IPS-NIHi7 (cell line): ENCODE data around the gene DAAM2.

Experiments
- DNase-seq: peaks from one replicate; pipeline ENCODE4 v3.0.0; 2012; ENCODE audit warnings: mixed read lengths; ENCODE audit errors: extremely low spot score

Gene DAAM2

DNA sequence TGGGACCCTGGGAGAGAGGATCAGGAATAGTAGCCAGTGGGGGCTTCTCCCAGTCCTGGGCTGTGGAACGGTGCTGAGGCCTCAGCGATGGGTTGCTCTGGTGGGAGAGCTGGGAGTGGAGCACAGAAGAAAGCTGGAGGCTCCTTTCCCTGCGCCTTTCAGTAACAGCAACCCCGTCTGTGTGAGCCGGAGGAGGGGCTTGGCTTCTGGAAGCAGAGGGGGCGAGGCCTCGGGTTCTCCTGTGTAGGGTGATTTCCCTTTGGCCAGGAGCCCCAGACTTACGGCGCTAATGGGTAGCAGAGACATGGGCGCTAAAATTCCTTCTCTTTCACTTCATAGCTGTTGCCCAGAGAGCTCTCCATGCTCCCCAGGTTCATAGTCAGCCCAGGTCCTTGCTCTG lies 55.0 kb downstream of the DAAM2 start:
- DNase-seq = peak; percentile 50

DNA sequence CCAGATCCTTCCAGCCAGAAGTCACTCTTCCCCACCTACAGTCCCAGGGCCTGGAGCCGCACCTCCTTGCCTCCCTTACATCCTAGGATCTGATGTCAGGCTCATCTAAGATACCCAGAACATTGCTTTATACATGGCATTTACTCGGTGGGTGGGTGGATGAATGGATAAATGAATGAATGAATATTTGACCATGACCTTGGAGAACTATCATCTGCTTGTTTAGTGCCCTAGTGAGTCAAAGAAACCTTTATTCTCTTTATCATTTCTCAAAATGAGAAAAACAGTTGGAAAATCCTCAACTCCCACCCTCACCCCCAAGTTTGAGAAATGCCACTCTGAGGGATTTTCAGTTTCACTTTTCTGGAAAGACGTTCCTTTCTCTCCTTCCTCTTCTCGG lies 56.0 kb downstream of the DAAM2 start:
- no peak for DNase-seq

DNA sequence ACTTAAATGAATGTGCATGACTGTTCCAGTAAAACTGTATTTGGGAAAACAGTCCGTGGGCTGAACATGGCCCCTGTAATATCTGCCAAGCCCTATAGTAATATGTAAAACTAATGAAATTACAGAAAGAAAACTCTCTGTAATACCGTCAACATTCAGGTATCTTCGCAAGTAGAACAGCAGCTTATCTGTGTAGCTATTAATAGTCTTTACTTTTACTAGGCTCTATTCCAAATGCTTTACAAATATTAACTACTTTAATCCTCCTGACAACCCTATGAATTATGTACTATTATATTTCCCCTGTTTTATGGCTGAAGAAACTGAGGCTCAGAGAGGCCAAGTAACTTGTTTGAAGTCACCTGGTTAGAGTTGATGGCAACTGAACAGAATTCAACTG lies 57.1 kb downstream of the DAAM2 start:
- no peak for DNase-seq

DNA sequence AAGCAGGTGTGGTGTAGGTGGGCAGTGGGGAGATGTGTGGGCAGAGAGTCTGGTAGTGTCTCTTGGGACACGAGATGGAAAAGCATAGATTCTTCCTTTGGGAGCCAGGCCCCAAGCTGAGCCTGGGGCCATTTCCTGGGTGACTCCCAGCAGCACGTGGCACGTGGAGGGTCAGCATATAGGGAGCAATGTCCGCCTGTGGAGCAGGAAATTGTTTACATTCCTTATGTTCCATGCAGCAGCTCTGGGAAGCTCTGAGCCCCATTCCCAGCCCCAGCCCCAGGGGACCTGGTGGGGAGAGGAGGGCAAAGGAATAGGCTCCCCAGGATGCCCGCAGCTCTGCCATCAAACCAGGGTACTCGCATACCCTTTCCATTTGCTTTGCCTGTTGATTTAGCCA lies 57.6 kb downstream of the DAAM2 start:
- no peak for DNase-seq

DNA sequence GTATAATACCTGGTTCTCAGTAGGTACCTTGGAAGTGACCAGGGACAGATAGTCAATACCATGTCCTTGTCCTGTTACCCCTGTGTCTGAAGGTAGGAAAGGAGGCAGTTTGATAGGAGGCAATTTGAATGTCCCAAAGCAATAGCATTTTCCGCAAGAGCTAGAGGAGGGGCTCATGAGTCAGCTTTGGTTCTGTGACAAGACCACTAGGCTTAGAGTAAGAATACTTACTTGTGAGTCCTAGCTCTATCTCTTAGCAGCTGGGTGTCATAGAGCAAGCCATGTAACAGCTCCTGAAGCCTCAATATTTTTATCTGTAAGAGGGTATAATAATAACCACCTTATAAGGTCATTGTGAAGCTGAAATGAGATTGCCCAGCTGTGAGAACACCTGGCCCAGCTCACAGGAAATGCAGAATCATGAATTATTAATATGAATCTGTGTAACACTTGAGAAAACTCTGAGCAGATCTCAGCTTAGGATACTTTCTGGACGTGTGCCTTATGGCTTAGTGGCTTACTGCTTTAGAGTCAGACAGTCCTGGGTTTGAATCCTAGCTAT lies 58.6 kb downstream of the DAAM2 start:
- DNase-seq = no peak

DNA sequence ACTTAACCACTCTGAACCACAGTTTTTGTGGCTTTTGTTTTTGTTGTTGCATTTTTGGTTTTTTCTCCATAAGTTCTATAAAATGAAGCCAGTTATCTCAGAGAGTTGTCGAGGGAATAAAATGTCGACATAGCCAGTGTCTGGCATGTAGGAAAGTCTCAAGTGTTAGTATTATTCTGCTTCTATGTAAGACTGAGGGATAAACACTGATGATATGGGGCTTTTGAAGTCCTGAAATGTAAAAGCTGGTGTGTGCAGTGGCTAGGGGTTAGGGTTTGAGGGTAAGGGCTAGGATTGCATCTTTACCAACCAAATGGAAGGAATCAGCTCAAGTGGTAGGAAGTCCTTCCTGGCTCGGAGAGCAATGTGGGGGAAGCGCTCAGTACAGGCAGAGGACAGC lies 59.2 kb downstream of the DAAM2 start:
- DNase-seq = no peak

DNA sequence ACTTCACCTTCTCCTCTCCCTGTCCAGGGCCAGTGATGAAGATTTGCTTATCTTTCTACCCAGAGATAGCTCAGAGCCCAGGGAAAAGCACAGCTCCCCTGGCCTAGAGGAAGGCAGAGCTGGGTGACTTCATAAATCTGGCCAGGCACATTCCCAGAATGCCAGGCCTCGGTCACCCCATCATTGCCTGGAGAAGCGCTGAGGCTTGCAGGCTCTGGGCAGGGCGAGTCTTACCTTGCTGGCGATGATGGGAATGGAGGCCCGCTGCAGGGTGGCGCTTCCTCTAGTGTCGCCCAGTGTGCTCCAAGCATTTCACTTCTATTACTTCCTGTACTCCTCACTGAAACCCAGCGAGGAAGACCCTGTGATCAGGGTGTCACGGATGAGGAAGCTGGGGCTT lies 60.1 kb downstream of the DAAM2 start:
- DNase-seq = no peak

DNA sequence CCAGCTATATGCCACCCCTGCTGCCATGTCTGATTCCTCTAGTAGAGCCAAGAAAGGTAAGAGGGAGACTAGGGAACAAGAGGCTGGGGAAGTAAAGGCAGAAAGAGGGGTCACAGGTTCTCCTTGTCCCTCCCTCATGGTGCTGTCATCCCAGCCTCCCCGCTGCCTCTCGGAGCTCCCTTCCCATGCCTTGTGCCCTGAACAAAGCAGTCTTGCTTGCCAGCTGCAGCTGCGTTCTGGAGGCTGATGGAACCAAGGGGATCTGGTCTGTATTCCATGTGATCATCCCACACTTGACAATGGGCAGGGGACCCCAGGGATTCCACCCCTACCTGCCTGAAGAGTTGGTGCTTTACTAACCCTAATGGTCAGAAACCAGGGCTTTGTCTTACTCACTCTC lies 61.4 kb downstream of the DAAM2 start:
- no peak for DNase-seq

DNA sequence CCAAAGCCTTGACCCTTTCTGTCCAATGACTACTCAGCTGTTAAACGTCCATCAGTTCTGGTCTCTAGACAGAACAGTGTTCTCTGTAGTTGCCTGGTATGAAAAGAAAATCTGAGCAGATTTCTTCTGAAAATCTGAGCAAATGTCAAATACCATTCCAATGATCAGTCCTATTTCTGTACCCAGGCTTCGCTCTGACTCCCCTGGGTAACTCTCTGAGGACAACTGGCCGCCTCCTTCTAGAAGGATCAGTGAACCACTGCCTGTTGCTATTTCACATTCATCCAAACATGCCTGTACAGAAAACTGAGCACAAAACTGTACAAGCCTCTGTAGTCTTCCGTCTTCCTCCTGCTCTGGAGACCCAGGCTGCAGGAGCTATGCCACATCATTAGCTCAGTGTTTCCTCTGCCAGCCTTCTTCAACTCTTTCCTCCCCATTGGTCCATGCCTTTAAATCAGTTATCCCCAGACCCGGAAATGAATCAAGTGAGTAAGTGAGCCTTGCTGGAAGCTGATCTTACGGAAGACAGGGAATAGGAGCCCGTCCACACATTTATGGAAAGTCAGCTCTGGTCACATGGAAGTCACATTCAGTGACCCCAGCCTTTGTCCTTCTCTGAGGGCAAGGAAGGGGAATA lies 63.3 kb downstream of the DAAM2 start:
- DNase-seq = no peak

DNA sequence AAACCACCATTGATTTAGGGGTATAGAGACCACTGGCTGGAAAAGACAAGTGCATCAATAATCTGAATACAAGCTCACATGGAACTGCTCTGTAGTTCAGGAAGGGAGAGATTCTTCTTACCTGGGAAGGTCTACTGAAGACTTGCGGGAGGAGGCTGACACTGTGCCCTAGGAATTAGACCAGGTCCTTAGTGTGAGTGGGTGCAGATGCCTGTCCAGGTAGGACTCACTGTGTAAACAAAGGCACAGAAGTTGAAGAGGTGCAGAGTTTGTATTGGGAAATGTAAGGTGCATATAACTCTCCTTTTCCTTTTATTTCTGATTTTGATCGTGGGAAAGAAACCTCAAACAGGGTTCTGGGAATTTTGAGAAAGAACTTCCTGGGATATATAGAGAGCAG lies 66.8 kb downstream of the DAAM2 start:
- DNase-seq = no peak

DNA sequence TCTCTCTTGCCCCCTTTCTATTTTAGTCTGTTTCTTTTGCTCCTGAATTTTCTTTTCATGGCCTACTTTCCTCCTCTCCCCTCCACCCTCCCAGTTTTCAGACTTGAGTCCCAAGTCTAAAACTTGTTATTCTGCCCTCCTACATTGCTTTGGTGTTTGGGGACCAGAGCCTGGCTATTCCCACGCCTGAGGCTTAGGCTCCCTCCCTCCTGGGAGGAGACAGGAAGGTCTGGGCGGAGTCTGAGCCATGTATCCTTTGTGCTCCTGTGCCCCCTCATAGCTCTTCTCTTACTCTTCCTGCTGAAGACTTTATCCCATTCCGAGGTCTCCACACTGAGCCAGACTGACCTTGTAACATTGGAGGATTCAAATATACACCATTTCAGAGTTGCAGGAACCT lies 69.5 kb downstream of the DAAM2 start:
- DNase-seq = peak; percentile 66

DNA sequence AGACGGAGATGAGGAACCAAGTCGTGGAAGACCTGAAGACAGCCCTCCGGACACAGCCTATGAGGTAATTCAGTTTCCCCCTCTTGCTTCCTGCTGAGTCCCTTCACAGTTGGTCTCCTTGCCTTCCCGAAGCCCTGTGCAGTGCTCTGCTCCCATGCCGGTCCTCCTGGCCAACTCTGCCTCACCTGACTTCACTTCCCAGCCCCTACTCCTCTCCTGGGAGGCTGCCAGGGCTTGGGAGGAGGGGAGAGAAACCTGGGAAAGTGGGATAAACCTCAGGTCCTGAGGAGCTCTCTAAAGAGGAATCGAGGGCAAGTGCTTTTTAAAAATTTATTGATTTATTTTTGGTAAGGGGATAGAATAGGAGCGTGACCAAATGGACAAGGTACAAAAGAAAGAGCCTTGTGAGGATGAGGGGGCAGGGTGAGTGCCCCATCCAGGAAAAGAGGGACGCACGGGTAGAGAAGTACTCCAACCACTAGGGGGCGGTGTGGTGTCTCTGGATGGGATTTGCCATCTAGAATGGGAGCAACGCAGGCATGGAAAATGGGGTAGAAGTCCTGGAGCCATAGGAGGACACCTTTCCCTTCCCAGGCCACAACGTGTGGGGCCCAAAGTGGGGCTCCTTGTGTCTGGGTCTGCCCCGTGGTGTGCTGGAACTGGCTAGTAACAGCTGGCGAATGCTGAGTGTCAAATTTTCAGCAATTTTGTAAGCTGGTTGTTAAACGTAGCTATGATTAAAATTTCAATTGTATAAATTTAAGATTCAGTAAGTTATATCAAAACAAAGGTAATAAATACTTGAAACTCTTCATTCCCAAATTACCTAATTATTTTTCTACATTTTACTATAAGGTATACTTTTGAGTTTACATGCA lies 73.1 kb downstream of the DAAM2 start:
- peak; percentile 88 for DNase-seq

DNA sequence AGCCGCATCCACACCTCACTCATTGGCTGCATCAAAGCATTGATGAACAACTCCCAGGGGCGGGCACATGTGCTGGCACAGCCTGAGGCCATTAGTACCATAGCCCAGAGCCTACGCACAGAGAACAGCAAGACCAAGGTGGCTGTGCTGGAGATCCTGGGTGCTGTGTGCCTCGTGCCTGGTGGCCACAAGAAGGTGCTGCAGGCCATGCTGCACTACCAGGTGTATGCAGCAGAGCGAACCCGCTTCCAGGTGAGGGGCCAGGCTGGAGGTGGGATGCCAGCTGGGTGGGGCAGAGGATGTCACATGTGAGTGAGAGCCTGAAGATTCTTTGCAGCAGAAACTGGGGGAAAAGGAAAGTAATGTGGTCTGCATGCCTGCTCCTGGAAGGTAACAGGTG lies 75.4 kb downstream of the DAAM2 start:
- peak; percentile 69 for DNase-seq

DNA sequence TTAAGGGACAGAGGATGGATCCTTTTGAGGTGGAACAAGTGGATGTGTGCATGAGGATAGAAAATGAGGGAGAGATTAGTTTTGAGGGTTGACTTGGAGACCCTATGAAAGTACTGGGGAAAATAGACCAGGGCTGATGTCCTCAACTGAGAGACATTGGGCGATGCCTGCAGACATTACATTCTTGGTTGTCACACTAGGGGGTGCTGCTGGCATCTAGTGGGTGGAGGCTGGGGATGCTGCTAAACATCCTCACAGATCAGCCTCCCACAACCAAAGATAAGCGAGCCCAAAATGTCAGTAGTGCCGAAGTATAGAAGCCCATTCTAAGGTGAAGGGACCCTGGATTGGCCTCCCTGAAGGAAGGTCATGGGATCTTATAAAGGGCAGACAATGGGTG lies 78.8 kb downstream of the DAAM2 start:
- DNase-seq = no peak

DNA sequence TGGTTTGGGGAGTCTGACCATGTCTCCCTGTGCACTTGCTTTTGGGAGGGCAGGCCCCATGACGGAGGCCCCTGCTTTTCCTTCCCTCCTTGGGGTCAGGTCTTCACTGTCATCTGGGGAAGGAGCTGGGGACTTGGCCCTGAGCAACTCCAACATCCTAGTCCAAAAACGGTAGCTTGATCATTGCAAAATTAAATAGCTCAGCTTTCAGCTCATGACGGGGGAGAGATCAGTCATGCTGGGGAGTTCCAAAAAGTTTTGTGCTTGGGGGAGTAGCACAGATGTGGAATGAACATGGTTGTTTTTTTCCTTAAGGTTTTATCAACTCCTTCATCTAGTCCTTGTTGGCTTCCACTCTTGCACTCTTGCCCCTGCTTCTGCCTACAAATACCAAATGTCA lies 81.3 kb downstream of the DAAM2 start:
- no peak for DNase-seq

DNA sequence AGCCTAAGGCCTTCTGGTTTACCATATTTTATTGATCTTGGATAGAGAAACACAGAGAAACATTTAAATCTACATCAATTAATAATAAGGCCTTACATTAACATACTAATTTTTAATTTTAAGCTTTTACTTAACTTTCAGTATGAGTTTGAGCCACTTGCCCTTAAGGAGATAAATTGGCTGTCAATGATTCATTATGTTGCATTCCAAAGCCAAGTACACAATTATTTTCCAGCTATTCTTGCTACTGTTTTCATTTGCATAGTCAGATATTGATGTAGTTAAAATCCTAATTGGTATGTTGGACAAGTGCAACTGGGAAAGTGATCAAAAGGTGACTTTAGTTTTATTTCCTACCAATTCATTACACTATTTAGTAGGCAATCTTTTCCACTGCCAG lies 83.9 kb downstream of the DAAM2 start:
- DNase-seq = no peak

DNA sequence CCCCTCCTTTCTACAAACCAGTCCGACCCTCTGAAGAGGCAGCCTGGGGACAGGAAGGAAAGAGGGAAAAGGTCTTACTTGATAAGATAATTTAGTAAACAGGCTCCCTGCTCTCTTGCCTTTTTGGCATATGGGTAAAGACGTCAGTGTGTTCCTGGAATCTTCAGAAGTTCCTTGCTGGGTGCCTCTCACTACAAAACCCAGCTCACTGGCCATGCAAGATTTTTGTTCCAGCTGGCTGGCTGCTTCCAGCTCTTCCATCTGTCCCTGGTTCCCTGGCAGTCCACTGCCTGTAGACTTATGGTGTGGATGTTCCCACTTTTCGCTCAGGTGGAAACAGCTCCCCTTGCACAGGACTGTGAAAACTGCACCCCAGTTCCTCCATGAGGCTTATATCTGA lies 84.7 kb downstream of the DAAM2 start:
- no peak for DNase-seq

DNA sequence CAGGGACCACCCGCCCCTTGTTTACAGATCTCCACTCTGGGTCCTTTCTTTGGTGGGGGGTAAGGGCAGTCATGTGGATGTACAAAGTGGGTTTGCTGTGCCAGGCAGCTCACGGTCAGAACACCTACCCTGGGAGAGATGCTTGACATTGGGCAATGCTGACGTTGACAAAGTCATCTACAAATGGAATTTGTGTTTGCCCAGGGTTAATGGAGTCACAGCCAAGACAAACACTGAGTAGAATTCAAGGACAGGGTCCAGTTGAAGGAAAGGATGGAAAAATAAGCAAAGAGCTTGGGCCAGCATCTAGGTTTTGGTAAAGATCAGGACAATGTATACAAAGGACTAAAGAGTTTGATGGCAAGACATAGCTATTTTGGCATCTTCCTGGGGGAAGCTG lies 87.4 kb downstream of the DAAM2 start:
- DNase-seq = no peak

DNA sequence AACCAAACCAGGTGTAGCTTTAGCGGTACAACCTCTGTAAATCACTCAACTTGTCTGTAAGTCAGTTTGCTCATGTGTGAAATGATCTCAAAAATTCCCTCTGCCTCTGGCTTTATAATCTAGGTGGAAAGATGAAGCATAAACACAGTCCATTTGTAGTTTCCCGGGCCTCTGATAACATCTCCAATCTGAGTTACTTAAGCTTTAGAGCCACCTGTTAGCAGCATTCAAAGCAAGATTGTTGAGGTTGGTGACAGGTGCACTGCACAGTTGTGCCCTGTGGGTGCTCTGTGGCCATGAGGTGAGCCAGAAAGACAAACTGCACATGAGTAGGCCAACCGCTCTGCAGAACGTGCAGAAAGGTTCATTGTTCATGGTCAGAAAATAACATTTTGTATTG lies 88.4 kb downstream of the DAAM2 start:
- no peak for DNase-seq

DNA sequence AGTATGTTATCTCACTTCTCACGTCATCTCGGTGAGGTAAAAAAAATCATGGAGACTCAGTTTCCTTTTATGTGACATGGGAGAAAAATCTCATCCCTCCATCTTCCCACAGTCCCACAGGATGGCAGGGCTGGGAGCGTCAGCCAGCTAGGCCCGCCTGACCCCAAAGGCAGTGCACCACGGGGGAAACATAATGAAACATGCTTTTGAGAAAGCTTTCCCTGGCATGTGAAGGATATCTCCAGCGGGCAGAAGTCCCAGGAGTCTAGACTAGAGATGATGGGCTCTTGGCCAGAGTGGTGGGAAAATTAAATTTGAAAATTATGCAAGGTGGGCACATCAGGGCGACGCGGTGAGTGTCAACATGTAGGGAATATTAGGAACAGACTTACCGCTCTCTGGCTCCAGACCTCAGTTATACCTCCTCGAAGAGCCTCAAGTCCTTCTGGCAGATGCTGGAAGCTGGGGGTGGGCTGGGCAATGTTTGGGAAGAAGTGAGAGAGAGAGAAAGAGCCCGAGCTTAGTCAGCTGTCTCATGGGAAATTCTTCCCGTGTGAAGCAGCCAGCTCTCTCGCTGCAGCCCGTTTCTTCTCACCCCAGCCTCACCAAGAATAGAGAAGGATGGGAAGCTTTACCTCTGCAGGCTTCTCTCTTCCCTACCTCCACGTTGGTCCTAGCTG lies 89.8 kb downstream of the DAAM2 start:
- no peak for DNase-seq

DNA sequence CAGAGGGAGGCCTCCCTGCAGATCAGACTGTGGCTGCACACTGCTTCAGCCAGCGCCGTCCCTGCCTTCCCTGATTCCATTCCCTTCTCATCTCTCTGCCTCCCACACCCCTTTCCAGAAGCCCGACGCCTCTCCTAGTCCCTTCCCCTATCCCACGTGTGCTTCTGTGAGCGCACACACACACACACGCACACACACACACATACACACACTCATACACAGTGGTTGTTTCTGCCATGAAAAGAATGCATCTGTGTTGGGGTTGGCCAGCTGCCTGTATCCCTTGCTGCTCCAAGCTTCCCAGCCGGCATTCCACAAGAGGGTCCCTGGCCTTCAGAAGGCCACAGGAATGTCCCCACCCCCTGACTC lies 90.3 kb downstream of the DAAM2 start:
- no peak for DNase-seq

DNA sequence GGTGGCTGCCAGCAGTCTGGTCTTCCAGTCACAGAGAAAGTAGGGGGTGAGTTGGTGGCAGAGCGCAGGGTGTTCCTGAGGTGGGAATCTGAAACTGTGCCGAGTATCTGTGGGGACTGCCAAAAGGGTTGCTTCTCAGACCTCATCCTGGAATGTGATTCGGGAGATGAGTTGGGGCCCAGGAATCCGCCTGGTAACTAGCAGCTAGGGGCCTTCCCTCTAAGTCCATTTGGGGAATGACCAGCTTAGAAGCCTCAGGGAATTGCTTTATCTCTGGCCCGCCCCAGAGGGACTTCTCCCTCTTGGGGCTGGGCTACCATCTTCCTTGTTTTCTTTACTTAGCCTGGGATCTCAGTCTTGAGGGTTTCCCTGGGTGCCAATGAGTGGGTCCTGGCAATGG lies 92.5 kb downstream of the DAAM2 start:
- no peak for DNase-seq

DNA sequence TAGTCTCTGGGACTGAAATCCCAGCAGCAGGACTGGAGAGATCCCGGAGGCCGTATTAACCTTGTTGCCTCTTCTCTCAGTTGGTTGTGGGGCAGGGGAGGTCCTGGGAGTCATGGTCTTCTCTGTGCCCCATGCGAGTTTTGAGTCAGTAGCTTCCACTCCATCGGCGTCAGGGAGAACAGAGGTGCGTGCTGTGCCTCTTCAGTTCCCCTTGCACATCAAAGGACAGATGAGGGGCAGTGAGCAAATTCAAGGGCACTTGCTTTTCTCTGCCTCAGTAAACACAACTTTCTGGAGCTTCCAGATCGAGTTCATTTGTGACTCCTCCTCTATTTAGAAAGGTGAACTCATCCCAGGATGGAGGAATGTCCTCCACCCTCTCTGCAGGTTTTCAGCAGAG lies 93.5 kb downstream of the DAAM2 start:
- no peak for DNase-seq
